ENCODE results near the gene ZBTB2. TPM values are rescaled to one million over a fixed set of nuclear protein-coding genes. Genes with fewer than 3 reads are reported as not detected.

ZBTB2 gene
- total and polyA plus RNA-seq, 8 donors: 3.1 to 6.6 (median 4.3) TPM

Other genes starting within 250 kb of the ZBTB2 start
- gene AKAP12, start 151.6 kb downstream of the ZBTB2 start, total RNA-seq: 10 to 100 TPM in 2 of 6 donors, 1 to 10 TPM in 4; 2.4 to 13.2 (median 5.4) TPM
- 1 to 10 TPM; 2.7 to 4.7 TPM for gene AKAP12, start 151.6 kb downstream of the ZBTB2 start, polyA plus RNA-seq
- gene RMND1, start 60.6 kb upstream of the ZBTB2 start, total RNA-seq: 10 to 100 TPM in 1 of 6 donors, 1 to 10 TPM in 5; 6.4 to 10.4 (median 7.1) TPM
- 10 to 100 TPM; 12.1 to 13.5 TPM for gene RMND1, start 60.6 kb upstream of the ZBTB2 start, polyA plus RNA-seq
- gene CCDC170, start 102.5 kb upstream of the ZBTB2 start, total RNA-seq: under 1 TPM in 5 of 6 donors, not detected in 1; 0.03 to 0.81 (median 0.40) TPM
- gene CCDC170, start 102.5 kb upstream of the ZBTB2 start, polyA plus RNA-seq: under 1 TPM; 0.08 to 0.56 TPM

Data from pancreas (tissue), 8 donors.